Measurements from ENCODE around the gene TOMM20. TPM values are rescaled to one million over a fixed set of nuclear protein-coding genes. Genes with fewer than 3 reads are reported as not detected.
"Not testable (repeated sequence)": the region's sequence is repeated elsewhere in the genome, so short reads cannot be mapped to it uniquely, and the experiment has no call there.

The TOMM20 gene
- polyA plus RNA-seq, 10 donors, result 142 to 208 (median 159) TPM

DNA sequence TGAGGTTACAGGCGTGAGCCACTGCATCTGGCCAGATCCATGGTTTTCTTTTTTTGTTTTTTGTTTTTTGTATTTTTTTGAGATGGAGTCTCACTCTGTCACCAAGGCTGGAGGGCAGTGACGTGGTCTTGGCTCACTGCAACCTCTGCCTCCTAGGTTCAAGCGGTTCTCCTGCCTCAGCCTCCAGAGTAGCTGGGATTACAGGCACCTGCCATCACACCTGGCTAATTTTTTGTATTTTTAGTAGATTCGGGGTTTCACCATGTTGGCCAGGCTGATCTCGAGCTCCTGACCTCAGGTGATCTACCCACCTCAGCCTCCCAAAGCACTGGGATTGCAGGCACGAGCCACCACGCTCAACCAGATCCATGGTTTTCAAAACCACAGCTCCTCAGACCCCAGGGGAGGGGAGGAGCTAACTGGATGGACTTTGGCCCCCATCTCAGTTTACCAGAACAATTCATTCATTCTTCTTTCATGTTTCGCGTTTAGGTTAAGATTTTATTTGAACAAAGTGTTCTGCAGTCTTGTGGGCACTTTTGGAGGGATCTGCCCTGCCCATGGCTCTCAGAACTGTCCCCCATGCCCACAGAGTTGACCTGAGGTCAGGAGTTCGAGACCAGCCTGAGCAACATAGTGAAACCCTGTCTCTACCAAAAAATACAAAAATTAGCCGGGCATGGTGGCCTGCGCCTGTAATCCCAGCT is 43.1 kb downstream of the TOMM20 start:
- not testable (repeated sequence) for DNase-seq

DNA sequence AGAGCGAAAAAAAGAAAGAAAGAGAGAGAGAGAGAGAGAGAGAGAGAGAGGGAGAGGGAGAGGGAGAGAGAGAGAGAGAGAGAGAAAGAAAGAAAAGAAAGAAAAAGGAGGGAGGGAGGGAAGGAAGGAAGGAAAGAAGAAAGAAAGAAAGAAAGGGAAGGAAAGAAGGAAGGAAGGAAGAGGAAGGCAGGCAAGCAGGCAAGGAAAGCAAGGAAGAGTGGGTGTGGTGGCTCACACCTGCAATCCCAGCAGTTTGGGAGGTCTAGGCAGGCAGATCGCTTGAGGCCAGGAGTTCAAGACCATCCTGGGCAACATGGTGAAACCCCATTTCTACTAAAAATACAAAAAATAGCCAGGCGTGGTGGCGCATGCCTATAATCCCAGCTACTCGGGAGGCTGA is 47.8 kb downstream of the TOMM20 start:
- not testable (repeated sequence) for DNase-seq

DNA sequence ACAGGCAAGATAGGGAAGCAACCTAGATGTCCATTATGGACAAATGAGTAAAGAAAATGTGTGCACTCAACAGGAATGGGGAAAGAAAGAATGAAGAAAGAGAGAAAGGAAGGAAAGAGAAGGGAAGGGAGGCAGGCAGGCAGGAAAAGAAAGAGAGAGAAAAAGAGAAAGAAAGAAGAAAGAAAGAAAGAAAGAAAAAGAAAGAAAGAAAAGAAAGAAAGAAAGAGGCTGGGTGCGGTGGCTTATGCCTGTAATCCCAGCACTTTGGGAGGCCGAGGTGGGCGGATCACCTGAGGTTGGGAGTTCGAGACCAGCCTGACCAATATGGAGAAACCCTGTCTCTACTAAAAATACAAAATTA is 48.4 kb downstream of the TOMM20 start:
- DNase-seq, result not testable (repeated sequence)

DNA sequence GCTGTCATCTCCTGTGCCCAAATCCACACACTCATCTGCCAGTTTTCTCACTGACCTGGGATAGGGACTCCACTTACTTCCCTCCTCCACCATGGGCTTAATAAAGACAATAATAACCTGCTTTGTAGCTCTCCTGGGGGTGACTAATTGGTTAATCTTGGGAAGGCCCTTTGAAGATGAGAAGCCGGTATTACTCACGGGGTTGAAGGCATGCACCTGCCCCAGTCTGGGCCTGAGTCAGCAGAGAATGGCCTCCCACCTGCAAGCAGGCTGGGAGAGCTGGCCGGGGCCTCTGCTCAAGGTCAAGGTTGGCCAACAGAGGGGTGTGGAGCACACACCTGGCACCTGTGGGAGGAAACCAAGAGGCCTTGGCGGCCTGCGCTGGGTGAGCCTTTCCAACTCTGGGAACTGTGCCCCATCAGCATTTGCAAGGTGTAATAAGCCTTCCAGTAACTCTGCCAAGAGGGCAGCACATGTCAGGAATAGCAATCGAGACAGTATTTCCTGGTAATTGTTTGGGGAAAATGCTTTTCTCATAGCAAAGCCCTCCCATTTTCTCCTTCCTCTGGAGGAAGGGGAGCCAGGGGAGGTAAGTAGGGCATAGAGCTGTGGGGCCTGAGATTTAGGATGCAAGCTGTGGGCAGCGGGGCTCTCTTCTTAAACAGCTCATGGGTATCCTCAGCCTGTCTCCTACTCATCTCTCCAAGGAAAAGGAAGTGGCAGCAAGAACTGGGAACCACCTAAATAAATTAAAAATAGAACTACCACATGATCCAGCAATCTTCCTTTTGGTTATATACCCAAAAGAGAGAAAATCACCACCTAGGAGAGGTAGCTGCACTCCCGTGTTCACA is 49.0 kb downstream of the TOMM20 start:
- no peak for DNase-seq

DNA sequence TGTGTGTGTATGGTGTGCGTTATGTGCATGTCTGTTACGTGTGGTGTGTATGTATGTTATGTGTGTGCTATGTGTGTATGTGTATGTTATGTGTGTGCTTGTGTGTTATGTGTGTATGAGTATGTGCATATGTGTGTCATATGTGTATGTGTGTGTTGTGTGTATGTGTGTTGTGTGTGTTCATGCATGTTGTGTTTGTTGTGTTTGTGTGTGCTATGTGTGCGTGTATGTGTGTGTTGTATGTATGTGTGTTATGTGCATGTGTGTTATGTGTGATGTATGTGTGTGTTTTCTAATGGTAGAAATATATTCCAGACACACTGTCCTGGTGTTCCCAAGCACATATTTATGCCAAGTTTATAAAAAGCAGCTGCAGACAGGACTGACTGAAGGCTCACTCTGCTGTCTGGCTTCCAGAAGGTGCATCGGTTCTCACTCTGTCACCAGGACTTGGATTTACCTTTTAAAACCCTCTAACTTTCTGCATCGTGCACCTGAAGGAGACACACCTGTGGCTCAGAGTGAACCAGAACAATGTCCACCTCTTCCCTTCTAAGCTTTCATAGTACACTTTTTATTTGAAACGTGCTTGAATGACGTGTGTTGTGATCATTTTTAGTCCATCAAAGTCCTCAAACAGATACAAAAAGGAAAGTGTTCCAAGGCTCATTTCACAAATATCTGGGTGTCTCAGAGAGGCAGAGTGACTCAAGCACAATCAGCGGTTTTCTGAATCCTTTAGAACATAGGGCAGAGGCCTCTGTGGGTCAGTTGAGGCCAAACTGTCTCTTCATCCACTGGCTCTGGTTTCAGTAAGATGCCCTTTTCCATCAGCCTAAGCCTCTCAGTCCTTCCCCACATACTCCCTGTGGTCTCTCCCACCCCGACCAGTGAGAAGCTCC is 49.9 kb downstream of the TOMM20 start:
- DNase-seq, result peak in 1 of 3 donors; percentile 76

DNA sequence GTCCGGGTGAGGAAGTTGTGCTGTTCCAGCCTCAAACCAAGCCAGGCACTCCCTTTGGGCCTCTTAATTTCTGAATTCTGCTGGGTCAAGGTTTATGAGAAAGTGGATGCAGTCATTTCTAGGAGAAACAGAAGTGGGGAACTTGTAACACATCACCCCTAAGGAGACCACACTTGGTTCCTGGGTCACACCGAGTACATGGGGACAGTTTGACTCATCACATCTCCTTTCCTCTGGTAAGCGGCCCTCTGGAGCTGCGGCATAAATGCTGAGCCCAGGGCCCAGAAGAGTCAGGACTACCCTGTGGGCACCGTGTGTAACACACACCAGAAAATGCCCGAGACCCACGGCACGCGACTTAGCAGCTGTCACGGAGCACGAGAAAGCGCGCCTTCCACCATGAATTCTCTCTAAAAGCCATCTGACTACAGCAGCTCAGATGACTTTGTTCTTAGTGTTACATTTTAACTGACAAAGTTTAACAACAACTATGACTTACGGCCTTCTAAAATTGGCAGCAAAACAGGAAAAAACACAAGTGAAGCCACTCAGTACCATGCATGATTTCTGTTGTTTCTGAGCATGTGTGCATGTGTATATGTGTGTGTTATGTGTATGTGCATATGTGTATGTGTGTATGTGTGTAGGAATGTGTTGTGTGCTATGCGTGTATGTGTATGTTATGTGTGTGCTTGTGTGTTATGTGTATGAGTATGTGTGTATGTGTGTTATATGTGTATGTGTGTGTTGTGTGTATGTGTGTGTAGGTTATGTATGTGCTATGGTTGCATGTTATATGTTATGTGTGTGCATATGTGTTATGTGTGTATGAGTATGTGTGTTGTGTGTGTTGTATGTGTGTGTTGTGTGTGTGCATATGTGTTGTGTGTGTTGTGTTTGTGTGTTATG is 50.8 kb downstream of the TOMM20 start:
- peak in 1 of 3 donors; percentile 66 for DNase-seq

DNA sequence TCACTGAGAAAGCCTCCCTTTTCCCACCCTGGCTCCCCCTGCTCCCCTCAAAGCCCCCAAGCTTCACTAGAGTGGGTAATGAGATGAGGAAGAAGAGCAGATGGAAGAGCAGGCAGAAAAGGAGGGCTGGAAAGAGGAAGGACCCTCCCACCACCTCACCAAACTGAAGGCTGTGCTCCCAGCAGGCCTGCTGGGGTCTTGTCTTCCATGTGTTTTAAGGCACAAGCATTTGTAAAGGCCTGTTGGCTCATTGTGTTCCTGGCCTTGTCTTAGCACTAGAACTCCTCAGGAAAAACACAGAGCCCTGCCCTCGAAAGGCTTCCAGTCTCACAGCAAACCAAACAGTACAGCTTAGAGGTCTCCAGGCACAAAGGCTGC is 51.5 kb downstream of the TOMM20 start:
- peak in 1 of 3 donors; percentile 43 for DNase-seq

DNA sequence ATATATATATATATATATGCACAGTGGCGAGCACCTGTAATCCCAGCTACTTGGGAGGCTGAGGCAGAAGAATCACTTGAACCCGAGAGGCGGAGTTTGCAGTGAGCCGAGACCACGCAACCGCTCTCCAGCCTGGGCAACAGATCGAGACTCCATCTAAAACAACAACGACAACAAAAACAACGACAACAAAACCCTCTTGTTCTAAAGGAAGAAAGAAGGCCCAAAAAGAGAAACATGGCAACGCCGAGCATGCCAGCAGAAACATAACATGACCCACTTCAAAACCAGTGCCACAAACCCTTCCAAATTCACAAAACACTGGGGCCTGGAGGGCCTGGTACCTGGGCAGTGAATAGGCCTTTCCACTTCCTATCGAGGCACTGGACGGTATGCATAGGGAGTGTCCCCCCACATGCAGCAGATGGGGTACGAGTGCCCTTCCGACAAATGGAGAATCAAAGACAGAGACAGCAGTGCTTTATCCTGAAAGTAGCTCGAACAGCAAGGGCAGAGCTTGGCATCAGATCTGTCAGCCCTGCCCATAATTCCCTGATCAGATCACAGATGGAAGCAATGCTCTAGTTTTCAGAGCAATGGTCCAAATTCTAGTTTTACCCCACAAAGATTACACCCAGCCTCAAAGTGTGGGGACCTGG is 52.0 kb downstream of the TOMM20 start:
- DNase-seq, result no peak

DNA sequence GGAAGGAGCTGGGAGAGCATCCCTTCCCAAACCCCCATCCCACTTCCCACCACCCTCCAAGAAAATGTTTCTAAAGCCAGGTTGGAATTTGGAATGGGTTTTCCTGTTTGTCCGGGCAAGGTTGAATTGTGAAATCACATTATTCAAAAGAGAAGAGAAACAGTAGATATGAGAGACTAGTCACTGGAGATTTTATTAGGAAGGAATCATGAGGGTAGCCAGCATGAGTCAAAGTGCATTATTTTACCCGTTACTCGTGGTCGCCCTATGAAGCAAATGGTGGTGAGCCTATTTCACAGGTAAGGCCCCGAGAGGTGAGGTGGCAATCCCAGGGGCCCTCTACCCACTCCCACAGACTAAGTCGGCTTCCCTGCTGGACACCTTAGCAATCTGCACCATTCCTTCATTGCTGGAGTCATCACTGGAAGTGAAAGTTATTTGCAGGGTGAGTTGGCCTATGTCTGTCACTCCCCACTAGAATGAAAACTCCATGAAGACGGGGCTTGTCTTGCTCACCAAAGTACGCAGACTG is 52.8 kb downstream of the TOMM20 start:
- no peak for DNase-seq

DNA sequence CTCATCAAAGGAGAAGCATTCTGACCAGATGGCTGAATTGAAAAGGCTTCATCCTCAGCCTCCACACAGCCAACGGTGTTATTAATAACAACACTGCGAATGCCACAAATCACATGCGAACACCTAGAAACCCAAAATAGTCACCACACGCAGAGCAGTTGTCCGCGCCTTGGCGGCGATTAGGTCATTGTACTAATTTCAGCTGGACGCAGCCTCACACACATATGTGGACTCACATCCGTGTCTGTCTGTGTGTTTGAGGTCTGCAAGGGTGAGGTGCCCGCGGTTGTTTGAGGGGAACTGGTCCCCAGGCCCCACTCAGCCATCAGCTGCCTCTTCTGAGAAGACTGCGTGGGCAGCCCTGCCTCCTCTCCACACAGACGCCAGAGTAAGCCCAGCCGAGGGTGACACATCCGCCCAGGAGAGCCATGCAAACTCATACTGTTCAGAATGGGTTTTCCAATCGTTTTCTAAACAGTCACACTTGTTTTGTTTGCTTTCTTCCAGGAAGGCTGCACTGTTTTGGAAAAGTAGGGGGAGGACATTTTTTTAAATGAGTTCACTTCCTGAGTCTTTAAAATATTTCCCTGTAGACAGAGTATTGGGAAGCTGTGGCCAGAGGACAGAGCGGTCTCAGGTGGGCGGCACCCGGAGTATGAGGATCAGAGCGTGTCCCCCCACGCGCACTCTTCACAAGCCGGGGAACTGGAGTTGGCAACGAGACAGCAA is 53.4 kb downstream of the TOMM20 start:
- peak; percentile 66 to 87 (median 81) for DNase-seq

DNA sequence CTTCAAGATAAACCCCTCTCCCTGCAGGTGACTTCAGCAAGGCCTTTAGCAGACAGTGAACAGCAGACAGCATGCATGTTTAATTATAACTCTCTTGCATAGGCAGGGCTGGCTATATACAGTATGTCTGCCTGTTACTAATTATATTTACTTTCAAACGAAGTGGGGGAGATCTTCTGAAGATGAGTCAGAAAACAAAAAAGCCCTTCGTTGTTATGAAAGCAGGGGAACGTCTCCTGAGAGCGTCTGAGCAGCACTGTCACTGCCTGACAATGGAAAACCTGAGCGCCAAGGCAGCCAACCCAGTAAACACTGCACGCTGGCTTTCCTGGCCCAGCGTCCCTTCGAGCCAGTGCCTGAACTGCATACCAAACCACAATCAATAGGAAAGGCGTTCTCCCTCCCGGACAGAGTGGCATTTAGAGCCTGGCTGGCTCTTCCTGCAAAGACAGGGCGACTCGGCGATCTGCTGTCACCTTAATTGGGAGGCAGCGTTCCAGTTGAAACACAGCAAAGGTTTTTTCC is 54.1 kb downstream of the TOMM20 start:
- DNase-seq, result peak in 2 of 3 donors; percentile 72 to 82

DNA sequence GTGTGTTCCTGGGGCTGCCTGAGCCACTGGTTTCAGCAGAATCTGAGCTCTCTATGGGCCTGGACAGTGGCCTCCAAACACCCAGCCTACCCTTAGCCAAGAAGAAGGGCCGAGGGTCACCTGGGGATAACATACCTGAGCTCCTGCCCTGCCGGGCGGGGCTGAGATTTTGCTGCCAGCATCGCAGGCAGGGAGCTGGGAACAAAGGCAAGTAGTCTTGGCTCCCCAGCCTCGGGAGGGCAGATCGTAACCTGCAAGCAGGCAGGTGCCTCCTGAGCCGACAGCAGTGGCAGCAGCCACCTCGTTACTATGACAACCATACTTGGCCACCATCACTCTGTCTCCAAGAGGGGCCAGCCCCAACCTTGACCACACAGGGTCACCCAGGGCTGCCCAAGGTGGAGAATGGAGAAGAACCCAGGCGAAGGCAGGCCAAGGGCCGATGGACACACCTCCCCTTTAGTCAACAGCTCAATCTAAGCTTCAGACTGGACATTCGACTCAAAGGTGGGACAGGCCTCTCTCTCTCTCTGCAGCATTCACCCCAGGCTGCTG is 54.6 kb downstream of the TOMM20 start:
- DNase-seq, result no peak

DNA sequence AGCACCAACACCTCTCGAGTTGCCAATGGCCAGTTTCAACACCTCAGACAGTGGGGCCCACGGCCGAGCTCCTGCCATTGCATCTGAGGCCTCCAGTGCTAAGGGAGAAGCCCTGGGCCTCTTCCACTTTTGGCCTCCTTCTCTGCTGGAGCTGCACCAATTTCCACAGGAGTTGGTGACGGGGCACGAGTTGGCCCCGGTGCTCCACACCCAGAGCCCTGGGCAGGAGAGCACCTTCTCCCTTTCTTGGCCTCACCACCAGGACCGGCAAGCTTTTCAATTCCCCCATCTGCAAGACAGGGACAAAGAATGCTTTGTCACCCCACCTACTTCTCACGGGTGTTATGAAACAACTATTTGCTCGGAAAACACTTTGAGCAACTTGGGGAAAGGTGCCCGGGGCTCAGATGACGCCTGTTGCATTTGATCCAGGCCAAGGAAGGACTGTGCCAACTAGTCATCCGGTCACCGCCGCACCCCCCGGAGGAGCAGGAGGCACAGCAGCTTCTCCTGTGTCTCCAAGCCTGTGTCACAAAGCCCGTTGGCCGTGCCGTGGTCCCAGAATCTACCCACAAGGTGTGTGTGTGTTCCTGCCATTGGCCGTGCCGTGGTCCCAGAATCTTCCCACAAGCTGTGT is 55.2 kb downstream of the TOMM20 start:
- no peak for DNase-seq

DNA sequence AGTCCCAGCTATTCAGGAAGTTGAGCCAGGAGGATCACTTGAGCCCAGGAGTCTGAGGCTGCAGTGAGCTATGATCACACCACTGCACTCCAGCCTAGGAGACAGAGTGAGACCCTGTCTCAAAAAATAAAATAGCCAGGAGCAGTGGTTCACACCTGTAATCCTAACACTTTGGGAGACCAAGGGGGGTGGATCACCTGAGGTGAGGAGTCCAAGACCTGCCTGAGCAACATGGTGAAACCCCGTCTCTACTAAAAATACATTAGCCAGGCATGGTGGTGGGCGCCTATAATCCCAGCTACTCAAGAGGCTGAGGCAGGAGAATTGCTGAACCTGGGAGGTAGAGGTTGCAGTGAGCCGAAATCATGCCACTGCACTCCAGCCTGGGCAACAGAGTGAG is 56.1 kb downstream of the TOMM20 start:
- DNase-seq, result not testable (repeated sequence)

DNA sequence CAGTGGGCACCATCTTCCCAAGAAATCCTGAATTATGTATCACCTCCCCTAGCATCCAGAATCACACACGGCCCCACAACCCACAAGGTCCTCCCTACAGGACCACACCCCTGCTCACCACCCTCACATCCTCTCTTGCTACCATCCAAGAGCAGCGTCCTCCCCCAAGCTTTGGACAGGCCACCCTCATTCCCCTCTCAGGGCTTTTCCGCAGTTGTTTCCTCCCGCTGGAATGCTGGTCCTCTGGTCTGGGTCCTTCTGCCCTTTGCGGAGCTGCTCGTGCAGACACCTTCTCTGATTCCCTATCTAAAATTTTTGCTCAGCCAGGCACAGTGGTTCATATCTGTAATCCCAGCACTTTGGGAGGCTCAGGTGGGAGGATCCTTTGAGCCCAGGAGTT is 56.5 kb downstream of the TOMM20 start:
- DNase-seq, result no peak

DNA sequence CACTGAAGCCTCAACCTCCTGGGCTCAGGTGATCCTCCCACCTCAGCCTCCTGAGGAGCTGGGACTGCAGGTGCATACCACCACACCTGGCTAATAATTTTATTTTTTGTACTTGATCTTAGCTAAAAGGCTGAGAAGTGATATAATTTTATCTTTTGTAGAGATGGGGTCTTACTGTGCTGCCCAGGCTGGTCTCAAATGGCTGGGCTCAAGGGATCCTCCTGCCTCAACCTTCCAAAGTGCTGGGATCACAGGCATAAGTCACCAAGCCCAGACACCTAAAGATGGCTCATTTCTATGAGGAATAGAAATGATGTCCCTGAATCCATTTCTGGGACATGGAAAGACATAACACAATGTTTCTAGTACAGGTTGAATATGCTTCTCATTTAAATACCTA is 57.8 kb downstream of the TOMM20 start:
- DNase-seq, result no peak

DNA sequence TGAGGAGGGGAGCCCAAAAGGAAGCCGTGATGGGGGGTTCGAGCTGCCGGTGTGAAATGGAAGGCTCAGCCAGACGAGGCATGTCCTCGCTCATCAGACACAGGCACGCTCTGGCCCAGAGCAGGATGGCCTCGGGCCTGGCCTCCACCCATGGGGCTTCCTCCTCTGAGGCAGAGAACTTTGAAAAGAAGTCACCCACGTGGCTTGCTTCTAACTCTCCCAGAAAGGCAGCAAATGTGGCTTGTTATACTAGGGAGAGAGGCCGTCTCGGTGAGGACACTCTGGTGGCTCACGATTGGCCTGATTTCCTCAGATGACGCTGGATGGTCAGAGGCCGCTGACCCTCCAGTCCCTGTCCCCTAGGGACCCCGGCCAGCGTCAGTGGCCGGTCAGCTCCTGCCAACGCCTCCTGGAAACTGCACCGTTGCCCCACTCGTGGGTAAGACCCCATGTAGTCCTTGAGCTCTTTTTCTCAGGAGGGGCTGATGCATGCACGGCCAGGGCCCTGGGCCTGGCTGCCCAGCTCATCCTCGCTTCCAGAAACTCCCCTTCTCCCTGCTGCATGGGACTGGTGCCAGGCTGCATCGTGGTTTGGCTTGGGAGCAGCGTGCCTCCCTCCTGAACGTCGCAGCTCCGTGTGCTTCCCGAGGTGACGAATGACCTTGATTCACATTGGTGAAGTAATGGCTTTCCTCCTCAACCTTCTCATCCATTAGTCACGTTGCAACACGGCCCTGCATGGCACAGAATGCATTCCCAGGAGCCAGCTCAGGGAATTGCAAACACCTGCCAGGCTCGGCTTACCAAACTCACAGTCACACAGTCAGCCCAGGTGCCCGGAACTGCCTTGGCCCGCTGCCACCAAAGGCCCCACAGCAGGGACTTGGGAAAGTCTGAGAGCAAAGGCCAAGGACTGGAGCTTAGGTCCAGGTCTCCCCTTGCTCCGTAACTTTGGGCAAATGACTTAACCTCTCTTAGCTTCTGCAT is 58.8 kb downstream of the TOMM20 start:
- DNase-seq, result peak in 2 of 3 donors; percentile 58 to 80

Measured in muscle of back (tissue), 11 donors.